ENCODE data around the gene ACADSB.

Gene ACADSB

DNA sequence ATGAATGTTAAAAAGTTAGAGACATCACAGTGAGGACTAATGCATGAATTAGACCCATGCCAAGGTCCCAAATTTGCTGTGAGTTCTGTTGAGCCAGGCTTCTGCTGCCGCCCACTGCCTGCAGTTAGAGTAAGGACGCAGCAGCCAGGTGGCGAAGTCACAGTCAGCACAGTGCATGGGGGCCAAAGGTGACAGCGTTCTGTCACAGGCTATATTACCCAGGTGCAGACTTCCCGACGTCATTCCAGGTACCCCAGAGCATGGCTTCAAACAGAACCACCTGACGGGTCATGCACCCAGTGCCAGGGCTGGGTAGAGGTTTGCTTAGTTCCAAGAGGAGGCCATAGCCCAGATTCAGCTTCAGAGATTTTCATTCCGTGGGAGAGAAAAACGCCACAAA is 93.1 kb downstream of the ACADSB start:
- no peaks in the 10 kb centered on the region for H3K4me1 ChIP-seq (ENCODE audit: control insufficient read depth, insufficient read depth, low read length, poor library complexity, severe bottlenecking)
- no peak overlapping the region for H3K27ac ChIP-seq (ENCODE audit: low read depth, low read length, severe bottlenecking)
- H3K36me3 ChIP-seq (ENCODE audit: control insufficient read depth, insufficient read depth, low read length): no peaks in the 10 kb centered on the region
- no peaks in the 10 kb centered on the region for H3K9me3 ChIP-seq (ENCODE audit: control insufficient read depth, low read length)
- no peak overlapping the region for H3K4me3 ChIP-seq (ENCODE audit: extremely low read depth, insufficient read depth, low read length, poor library complexity, severe bottlenecking)
- 84 to 88% methylated on average over 7 to 9 of the region's 9 CpGs for WGBS, 2 experiments (ENCODE audit: insufficient coverage in 2 of 2)

GRCh38 chr10:123102673-123103072 is 93.9 kb downstream of the ACADSB start:
- H3K36me3 ChIP-seq (ENCODE audit: control insufficient read depth, insufficient read depth, low read length): no peaks in the 10 kb centered on the region
- H3K27ac ChIP-seq (ENCODE audit: low read depth, low read length, severe bottlenecking): no peak overlapping the region
- H3K4me3 ChIP-seq (ENCODE audit: extremely low read depth, insufficient read depth, low read length, poor library complexity, severe bottlenecking): no peak overlapping the region
- WGBS, 2 experiments (ENCODE audit: insufficient coverage in 2 of 2): 27 to 75% methylated on average over 2 of the region's 2 CpGs
- H3K4me1 ChIP-seq (ENCODE audit: control insufficient read depth, insufficient read depth, low read length, poor library complexity, severe bottlenecking): no peaks in the 10 kb centered on the region
- H3K9me3 ChIP-seq (ENCODE audit: control insufficient read depth, low read length): no peaks in the 10 kb centered on the region

GRCh38 chr10:123103944-123104343 is 95.1 kb downstream of the ACADSB start:
- no peaks in the 10 kb centered on the region for H3K9me3 ChIP-seq (ENCODE audit: control insufficient read depth, low read length)
- no peaks in the 10 kb centered on the region for H3K4me1 ChIP-seq (ENCODE audit: control insufficient read depth, insufficient read depth, low read length, poor library complexity, severe bottlenecking)
- no peak overlapping the region for H3K4me3 ChIP-seq (ENCODE audit: extremely low read depth, insufficient read depth, low read length, poor library complexity, severe bottlenecking)
- H3K27ac ChIP-seq (ENCODE audit: low read depth, low read length, severe bottlenecking): no peak overlapping the region
- WGBS, 2 experiments (ENCODE audit: insufficient coverage in 2 of 2): 91 to 97% methylated on average over 6 to 7 of the region's 9 CpGs
- no peaks in the 10 kb centered on the region for H3K36me3 ChIP-seq (ENCODE audit: control insufficient read depth, insufficient read depth, low read length)
